ENCODE data around the gene FNBP1.

The FNBP1 gene

DNA sequence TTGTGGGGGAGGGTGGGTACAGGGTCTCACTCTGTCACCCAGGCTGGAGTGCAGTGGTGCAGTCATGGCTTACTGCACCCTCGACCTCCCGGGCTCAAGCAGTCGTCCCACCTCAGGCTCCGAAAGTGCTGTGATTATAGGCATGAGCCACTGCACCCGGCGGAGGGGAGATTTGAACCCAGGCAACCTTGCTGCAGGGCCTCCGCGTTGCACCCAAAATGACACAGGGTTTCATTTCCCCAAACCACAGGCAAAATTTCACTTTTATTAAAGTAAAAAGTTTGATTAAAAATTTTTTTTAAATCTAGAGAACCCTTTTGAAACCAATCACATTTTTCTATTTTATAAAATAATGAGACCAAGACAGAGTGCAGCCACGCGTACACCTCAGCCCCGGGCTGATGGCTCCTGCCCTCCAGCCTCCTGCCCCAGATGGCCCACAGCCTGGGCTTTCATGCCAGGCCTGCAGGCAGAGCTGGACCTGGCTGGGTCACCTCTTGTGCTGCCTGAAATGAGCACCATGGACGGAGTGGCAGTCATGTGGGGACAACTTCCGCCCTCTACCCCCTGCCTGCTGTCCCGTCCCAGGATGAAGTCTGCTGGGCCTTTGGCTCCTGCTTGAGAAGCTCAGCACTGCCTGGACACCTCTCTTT is 177.2 kb downstream of the FNBP1 start:
- no peaks in the 10 kb centered on the region for H4K20me1 ChIP-seq (ENCODE audit: insufficient read depth, low read length)
- H3K27me3 ChIP-seq (replicated peaks; ENCODE audit: insufficient read depth, low read length): no peaks in the 10 kb centered on the region
- no peaks in the 10 kb centered on the region for H3F3A ChIP-seq (ENCODE audit: insufficient read depth, low read length)
- no peak overlapping the region for H2AFZ ChIP-seq (ENCODE audit: low read length)
- no peaks in the 10 kb centered on the region for H3K4me1 ChIP-seq (ENCODE audit: low read length)
- no peaks in the 10 kb centered on the region for H3K36me3 ChIP-seq (replicated peaks; ENCODE audit: insufficient read depth, low read length)
- no peak overlapping the region for H3K4me3 ChIP-seq (ENCODE audit: low read length)
- no peak overlapping the region for H3K9ac ChIP-seq (ENCODE audit: low read length)
- H3K27ac ChIP-seq (ENCODE audit: low read length): no peak overlapping the region
- no peak for TF ChIP-seq EZH2 (optimal IDR thresholded peaks at IDR 0.05; ENCODE audit: low read depth, low read length)
- no peak overlapping the region for H3K4me2 ChIP-seq (ENCODE audit: low read depth, low read length)
- no peaks in the 10 kb centered on the region for H3K9me3 ChIP-seq (replicated peaks; ENCODE audit: insufficient read depth, low read length)
- H3K79me2 ChIP-seq (ENCODE audit: low read length): no peaks in the 10 kb centered on the region
- H3K9me2 ChIP-seq (replicated peaks; ENCODE audit: insufficient read depth, low read length): no peaks in the 10 kb centered on the region
- no peak for DNase-seq

DNA sequence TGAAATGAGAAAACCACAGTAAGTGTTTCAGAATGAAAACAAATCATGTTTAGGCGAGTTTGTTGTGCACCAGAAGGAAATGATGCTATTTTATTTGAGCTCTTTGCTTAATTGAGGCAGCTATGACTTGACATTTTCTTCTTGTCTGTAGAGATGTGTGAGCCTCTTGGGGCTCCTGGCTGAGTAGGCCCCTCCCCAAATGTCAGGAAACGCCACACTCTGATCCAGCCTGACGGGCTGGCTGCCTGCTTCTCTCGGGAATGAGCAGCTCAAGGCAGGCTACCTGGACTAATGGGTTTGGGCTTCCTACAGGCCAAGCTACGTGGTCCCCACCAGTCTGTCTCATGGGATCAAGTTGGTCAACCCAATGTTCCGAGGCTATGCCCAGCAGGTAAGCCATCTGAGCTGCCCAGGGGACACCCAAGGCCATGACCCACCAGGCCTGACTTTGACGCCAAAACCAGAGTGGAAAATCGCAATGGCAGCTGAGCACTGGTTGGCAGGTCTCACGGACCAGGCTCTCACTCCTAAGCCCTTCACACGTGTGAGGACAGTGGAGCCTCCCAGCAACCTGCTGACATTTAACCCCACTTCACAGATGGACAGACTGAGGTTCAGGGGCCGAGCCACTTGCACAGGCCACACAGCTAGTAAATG is 177.9 kb downstream of the FNBP1 start:
- no peak for TF ChIP-seq EZH2 (optimal IDR thresholded peaks at IDR 0.05; ENCODE audit: low read depth, low read length)
- TF ChIP-seq EZH2phosphoT487 (IDR thresholded peaks at IDR 0.05; ENCODE audit: low read length): no peak
- no peak for TF ChIP-seq CTCF (IDR thresholded peaks at IDR 0.05; ENCODE audit: low read length)
- H3K27ac ChIP-seq (ENCODE audit: low read length): no peak overlapping the region
- no peak for DNase-seq
- no peak overlapping the region for H3K4me2 ChIP-seq (ENCODE audit: low read depth, low read length)
- no peaks in the 10 kb centered on the region for H3K27me3 ChIP-seq (replicated peaks; ENCODE audit: insufficient read depth, low read length)
- H3F3A ChIP-seq (ENCODE audit: insufficient read depth, low read length): no peaks in the 10 kb centered on the region
- H3K36me3 ChIP-seq (replicated peaks; ENCODE audit: insufficient read depth, low read length): no peaks in the 10 kb centered on the region
- H3K9me2 ChIP-seq (replicated peaks; ENCODE audit: insufficient read depth, low read length): no peaks in the 10 kb centered on the region
- no peaks in the 10 kb centered on the region for H3K9me3 ChIP-seq (replicated peaks; ENCODE audit: insufficient read depth, low read length)
- no peak overlapping the region for H2AFZ ChIP-seq (ENCODE audit: low read length)
- H3K79me2 ChIP-seq (ENCODE audit: low read length): no peaks in the 10 kb centered on the region
- H4K20me1 ChIP-seq (ENCODE audit: insufficient read depth, low read length): no peaks in the 10 kb centered on the region
- H3K9ac ChIP-seq (ENCODE audit: low read length): no peak overlapping the region
- no peak overlapping the region for H3K4me3 ChIP-seq (ENCODE audit: low read length)
- H3K4me1 ChIP-seq (ENCODE audit: low read length): no peaks in the 10 kb centered on the region

DNA sequence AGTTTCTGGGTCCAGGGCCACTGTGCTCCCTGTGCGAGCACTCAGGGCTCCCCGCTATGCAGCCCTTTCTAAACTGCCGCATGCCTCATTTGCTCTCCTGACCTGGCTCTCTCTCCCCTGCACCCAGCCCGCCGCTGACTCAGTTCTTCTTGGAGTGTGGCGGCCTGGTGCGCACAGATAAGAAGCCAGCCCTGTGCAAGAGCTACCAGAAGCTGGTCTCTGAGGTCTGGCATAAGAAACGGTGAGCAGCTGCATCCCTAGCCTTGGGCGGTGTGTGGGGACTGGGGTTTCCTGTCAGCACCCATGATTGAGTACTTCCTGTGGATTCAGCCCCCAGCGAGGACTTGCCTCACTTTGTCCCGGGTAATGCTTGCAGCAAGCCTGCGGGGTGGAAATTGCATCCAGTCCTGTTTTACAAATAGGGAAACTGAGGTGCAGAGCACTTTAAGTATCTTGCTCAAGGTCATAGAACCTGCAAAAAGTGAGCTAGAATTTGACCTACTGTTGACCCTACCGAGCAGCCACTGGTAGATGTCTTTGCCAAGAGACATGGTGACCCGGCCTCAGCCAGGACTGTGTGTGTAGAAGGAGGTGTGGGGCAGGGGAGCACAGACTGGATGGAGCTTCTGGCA is 179.8 kb downstream of the FNBP1 start:
- Histone ChIP-seq H3K4me2 (ENCODE audit: low read depth, low read length) (no peak overlapping the region), H3K9me3 (replicated peaks; ENCODE audit: insufficient read depth, low read length) (no peaks in the 10 kb centered on the region), H4K20me1 (ENCODE audit: insufficient read depth, low read length) (no peaks in the 10 kb centered on the region), H3K27me3 (replicated peaks; ENCODE audit: insufficient read depth, low read length) (no peaks in the 10 kb centered on the region), H3K9ac (ENCODE audit: low read length) (no peak overlapping the region), H3K27ac (ENCODE audit: low read length) (no peak overlapping the region), H3K36me3 (replicated peaks; ENCODE audit: insufficient read depth, low read length) (no peaks in the 10 kb centered on the region), H3K79me2 (ENCODE audit: low read length) (no peaks in the 10 kb centered on the region), H3K4me1 (ENCODE audit: low read length) (no peaks in the 10 kb centered on the region), H3K4me3 (ENCODE audit: low read length) (no peak overlapping the region), H3F3A (ENCODE audit: insufficient read depth, low read length) (no peaks in the 10 kb centered on the region), H2AFZ (ENCODE audit: low read length) (no peak overlapping the region), H3K9me2 (replicated peaks; ENCODE audit: insufficient read depth, low read length) (no peaks in the 10 kb centered on the region)
- TF ChIP-seq CTCF (IDR thresholded peaks at IDR 0.05; ENCODE audit: low read length) (no peak), EZH2 (optimal IDR thresholded peaks at IDR 0.05; ENCODE audit: low read depth, low read length) (no peak), EZH2phosphoT487 (IDR thresholded peaks at IDR 0.05; ENCODE audit: low read length) (no peak)
- no peak for DNase-seq

GRCh38 chr9:129861447-129861827 is 181.6 kb downstream of the FNBP1 start:
- Histone ChIP-seq H3K27ac (ENCODE audit: low read length) (no peak overlapping the region), H3K9ac (ENCODE audit: low read length) (no peak overlapping the region), H2AFZ (ENCODE audit: low read length) (no peak overlapping the region), H3K4me3 (ENCODE audit: low read length) (no peak overlapping the region), H3K9me3 (replicated peaks; ENCODE audit: insufficient read depth, low read length) (no peaks in the 10 kb centered on the region), H3K4me1 (ENCODE audit: low read length) (no peaks in the 10 kb centered on the region), H4K20me1 (ENCODE audit: insufficient read depth, low read length) (no peaks in the 10 kb centered on the region), H3K27me3 (replicated peaks; ENCODE audit: insufficient read depth, low read length) (no peaks in the 10 kb centered on the region), H3K36me3 (replicated peaks; ENCODE audit: insufficient read depth, low read length) (no peaks in the 10 kb centered on the region), H3K9me2 (replicated peaks; ENCODE audit: insufficient read depth, low read length) (no peaks in the 10 kb centered on the region), H3F3A (ENCODE audit: insufficient read depth, low read length) (no peaks in the 10 kb centered on the region), H3K4me2 (ENCODE audit: low read depth, low read length) (no peak overlapping the region), H3K79me2 (ENCODE audit: low read length) (no peaks in the 10 kb centered on the region)
- no peak for TF ChIP-seq EZH2phosphoT487 (IDR thresholded peaks at IDR 0.05; ENCODE audit: low read length)
- TF ChIP-seq EZH2 (optimal IDR thresholded peaks at IDR 0.05; ENCODE audit: low read depth, low read length): no peak
- no peak for TF ChIP-seq CTCF (IDR thresholded peaks at IDR 0.05; ENCODE audit: low read length)
- no peak for DNase-seq
